Natural killer cell (primary cell): ENCODE data around the gene ATAD2B. TPM values are rescaled to one million over a fixed set of nuclear protein-coding genes. Genes with fewer than 3 reads are reported as not detected.

ENCODE experiments used
- ATAC-seq, 3 donors: fragments of 150-1000 bp in 2 of 3; fragments of 200-7000 bp in 1 of 3; cut with Tn5 transposase; 1 replicate in 1 of 3; 2 replicates in 2 of 3; pipeline ENCODE4 v1.10.0; 2021; ENCODE audit warnings: mild to moderate bottlenecking in 2 of 3, moderate library complexity in 2 of 3
- DNase-seq, 2 donors: peaks; one replicate each; pipeline versions ENCODE4 v3.0.0 to v3.0.0-alpha.2; 2013 to 2021; ENCODE audit warnings: mixed read lengths in 1 of 2
- H3K27ac ChIP-seq: one replicate; pipeline ENCODE4 v1.5.1; 2013; ENCODE audit warnings: mild to moderate bottlenecking, low read length
- H3K27me3 ChIP-seq: one replicate; pipeline ENCODE4 v1.6.1; 2013; ENCODE audit warnings: low read length; ENCODE audit not compliant: control insufficient read depth, insufficient read depth
- H3K36me3 ChIP-seq: one replicate; pipeline ENCODE4 v1.6.1; 2013; ENCODE audit warnings: low read length; ENCODE audit not compliant: control insufficient read depth, insufficient read depth
- H3K4me1 ChIP-seq: one replicate; pipeline ENCODE4 v1.6.1; 2013; ENCODE audit warnings: low read length; ENCODE audit not compliant: control insufficient read depth, insufficient read depth
- H3K4me3 ChIP-seq: one replicate; pipeline ENCODE4 v1.5.1; 2013; ENCODE audit warnings: low read length
- H3K9me3 ChIP-seq: one replicate; pipeline ENCODE4 v1.6.1; 2013; ENCODE audit warnings: low read length; ENCODE audit not compliant: control insufficient read depth, insufficient read depth
- H3K27ac Mint-ChIP-seq, 2 donors: one replicate each; pipeline ENCODE4 v1.8.0; 2022; ENCODE audit warnings: mild to moderate bottlenecking in 2 of 2, mixed read lengths in 2 of 2, moderate library complexity in 1 of 2
- H3K27me3 Mint-ChIP-seq, 2 donors: one replicate each; pipeline ENCODE4 v1.8.0; 2022; ENCODE audit warnings: low read depth in 2 of 2, mixed read lengths in 2 of 2
- H3K36me3 Mint-ChIP-seq: one replicate; pipeline ENCODE4 v1.8.0; 2022; ENCODE audit warnings: mixed read lengths
- H3K4me1 Mint-ChIP-seq, 2 donors: one replicate each; pipeline ENCODE4 v1.8.0; 2022; ENCODE audit warnings: mixed read lengths in 2 of 2
- H3K4me3 Mint-ChIP-seq: one replicate; pipeline ENCODE4 v1.8.0; 2022; ENCODE audit warnings: mild to moderate bottlenecking, moderate library complexity, mixed read lengths
- H3K9me3 Mint-ChIP-seq, 2 donors: one replicate each; pipeline ENCODE4 v1.8.0; 2022; ENCODE audit warnings: mixed read lengths in 2 of 2
- WGBS: methylation state at CpG from one replicate; pipeline ENCODE4 v1.1.7; 2013; ENCODE audit warnings: missing lambda C conversion rate; ENCODE audit not compliant: insufficient coverage; 5-methylcytosine and 5-hydroxymethylcytosine counted together
- intact Hi-C: fragments of 100-400 bp; cut with micrococcal nuclease; formaldehyde crosslinking; loops from one replicate; pipeline ENCODE4 v1.14.2; 2022
- total RNA-seq, 4 donors: library from RNA; stranded (reverse); fragments of 120-200 nt in 1 of 4; gene quantifications; one replicate each; pipeline versions ENCODE4 v1.2.3 to v1.2.4, GENCODE V29; 2013 to 2022
- TF ChIP-seq, protein P1 (sequence below): fragments of 200-600 bp; IDR thresholded peaks from one replicate; pipeline ENCODE4 v1.8.0; 2022; ENCODE audit warnings: antibody characterized with exemption

ATAD2B gene
- total RNA-seq, 3 donors from 2014 or later (not counting 1 experiment from before 2014, with no cell fraction given) = 71.5 to 85.7 (median 84.0) TPM

DNA sequence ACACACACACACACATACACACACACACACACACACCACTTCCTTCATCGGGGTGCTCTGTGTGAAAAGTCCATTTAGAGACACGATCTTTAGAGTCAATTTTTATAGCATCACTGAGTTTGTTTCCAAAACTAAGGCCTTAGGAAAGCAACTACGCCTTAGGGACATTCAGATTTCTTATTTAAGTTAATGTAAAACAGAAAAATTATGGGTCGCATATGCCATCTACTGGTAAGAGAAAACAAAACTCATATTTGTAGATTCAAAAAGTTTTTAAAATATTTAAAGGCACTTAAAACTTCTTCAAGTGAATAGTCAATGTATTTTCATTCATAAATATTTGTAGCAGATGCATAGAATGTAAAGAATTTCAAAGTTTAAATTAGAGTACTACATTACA is 166.2 kb downstream of the ATAD2B start:
- Histone ChIP-seq H3K27ac (no peak overlapping the region), H3K4me1 (no peaks in the 10 kb centered on the region), H3K36me3 (peaks cover 53% of the 10 kb centered on the region), H3K27me3 (no peaks in the 10 kb centered on the region), H3K9me3 (no peaks in the 10 kb centered on the region), H3K4me3 (no peak overlapping the region)
- DNase-seq (no peak), ATAC-seq (no peak)
- H3K27me3 Mint-ChIP-seq = no peaks in the 10 kb centered on the region
- intact Hi-C loops = no loop called here
- TF ChIP-seq, protein P1, sequence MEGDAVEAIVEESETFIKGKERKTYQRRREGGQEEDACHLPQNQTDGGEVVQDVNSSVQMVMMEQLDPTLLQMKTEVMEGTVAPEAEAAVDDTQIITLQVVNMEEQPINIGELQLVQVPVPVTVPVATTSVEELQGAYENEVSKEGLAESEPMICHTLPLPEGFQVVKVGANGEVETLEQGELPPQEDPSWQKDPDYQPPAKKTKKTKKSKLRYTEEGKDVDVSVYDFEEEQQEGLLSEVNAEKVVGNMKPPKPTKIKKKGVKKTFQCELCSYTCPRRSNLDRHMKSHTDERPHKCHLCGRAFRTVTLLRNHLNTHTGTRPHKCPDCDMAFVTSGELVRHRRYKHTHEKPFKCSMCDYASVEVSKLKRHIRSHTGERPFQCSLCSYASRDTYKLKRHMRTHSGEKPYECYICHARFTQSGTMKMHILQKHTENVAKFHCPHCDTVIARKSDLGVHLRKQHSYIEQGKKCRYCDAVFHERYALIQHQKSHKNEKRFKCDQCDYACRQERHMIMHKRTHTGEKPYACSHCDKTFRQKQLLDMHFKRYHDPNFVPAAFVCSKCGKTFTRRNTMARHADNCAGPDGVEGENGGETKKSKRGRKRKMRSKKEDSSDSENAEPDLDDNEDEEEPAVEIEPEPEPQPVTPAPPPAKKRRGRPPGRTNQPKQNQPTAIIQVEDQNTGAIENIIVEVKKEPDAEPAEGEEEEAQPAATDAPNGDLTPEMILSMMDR = no peak
- H3K36me3 Mint-ChIP-seq = peaks cover 14% of the 10 kb centered on the region
- H3K9me3 Mint-ChIP-seq = no peaks in the 10 kb centered on the region
- 78% methylated on average over 3 of the region's 4 CpGs for WGBS
- H3K4me1 Mint-ChIP-seq = peaks cover 16 to 17% of the 10 kb centered on the region in 2 donors
- peak overlapping the region in 1 of 2 donors; percentile 72 for H3K27ac Mint-ChIP-seq
- no peak overlapping the region for H3K4me3 Mint-ChIP-seq

DNA sequence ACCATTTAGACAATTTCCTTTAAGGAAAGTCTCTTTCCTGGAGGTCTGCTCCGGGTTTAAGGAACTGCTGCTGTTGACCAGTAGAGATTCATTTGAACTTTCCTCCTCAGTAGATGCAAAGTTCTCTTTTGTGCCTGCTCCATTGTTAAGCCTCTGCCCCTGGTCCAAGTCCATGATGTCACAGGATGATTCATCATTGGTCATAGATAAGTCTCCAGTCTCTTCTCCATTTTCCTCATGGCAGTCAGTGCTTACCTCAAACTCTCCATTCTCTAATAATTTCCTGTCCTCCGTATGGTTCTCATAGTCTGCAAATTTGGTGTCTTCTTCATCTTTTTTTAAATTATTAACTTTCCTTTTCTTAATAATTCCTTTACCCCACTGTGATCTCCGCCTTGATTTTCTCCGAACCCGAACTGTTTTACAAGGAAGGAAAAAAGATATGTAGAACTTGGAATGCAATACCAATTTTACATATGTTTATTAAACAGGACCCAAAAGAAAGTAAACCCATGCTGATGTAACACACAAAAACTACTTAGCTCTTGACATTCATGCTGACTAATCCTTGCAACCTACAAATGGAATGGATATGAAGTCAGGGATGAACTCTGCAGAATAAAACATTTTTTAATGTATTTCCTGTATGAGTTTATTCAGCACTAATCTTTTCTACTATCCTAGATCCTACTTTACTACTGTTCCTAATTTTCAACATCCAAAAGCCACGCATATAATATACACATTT is 169.1 kb downstream of the ATAD2B start:
- ATAC-seq = no peak
- Mint-ChIP-seq H3K9me3 (no peaks in the 10 kb centered on the region), H3K4me1 (peaks cover 17 to 20% of the 10 kb centered on the region in 2 donors), H3K4me3 (no peak overlapping the region), H3K27me3 (no peaks in the 10 kb centered on the region), H3K27ac (peak overlapping the region; percentile 43 to 48), H3K36me3 (peaks cover 31% of the 10 kb centered on the region)
- Histone ChIP-seq H3K27me3 (no peaks in the 10 kb centered on the region), H3K4me1 (no peaks in the 10 kb centered on the region), H3K9me3 (no peaks in the 10 kb centered on the region), H3K27ac (no peak overlapping the region), H3K4me3 (no peak overlapping the region), H3K36me3 (peaks cover 59% of the 10 kb centered on the region)
- TF ChIP-seq, protein P1 = no peak
- intact Hi-C loops = no loop called here
- no peak for DNase-seq
- 84% methylated on average over 2 of the region's 6 CpGs for WGBS

DNA sequence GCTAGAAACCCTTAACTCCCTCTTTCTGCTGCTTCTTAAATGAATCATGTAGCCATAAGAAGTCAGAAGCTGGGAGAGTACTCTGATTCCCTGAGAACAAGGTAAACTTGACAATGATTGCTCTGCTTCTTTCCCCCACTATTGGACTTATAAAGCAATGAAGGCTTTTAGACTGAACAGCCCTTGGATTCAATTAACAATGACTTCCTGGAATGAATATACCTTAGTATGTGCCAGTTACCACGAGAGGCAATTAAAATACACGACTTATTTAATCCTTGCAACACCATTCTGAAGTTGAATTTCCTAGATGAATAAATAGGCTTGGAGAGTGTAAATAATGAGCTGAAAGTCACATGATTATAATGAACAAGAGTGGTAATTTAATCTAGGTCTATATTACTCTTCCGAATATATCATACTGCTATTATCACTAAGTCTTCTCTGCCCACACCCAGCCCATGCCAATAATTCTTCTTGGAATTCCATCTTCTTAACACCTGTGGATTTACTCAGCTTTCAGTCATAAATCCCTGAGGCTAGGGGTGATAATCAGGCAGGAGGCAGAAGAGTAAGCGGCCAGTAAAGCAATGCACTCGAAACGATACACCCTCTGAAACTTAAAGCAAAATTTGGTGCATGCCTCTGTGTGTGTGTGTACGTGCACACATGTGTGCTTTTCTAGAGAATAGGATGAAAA is 170.2 kb downstream of the ATAD2B start:
- Histone ChIP-seq H3K27ac (no peak overlapping the region), H3K9me3 (no peaks in the 10 kb centered on the region), H3K4me3 (no peak overlapping the region), H3K4me1 (no peaks in the 10 kb centered on the region), H3K36me3 (peaks cover 55% of the 10 kb centered on the region), H3K27me3 (no peaks in the 10 kb centered on the region)
- Mint-ChIP-seq H3K27me3 (no peaks in the 10 kb centered on the region), H3K27ac (peak overlapping the region in 1 of 2 donors; percentile 43), H3K4me3 (no peak overlapping the region), H3K4me1 (peaks cover 14 to 16% of the 10 kb centered on the region in 2 donors), H3K36me3 (peaks cover 34% of the 10 kb centered on the region), H3K9me3 (no peaks in the 10 kb centered on the region)
- no peak for ATAC-seq
- TF ChIP-seq, protein P1 = no peak
- intact Hi-C loops = no loop called here
- DNase-seq = no peak
- WGBS = 95% methylated on average over 3 of the region's 7 CpGs
